Glomerular endothelial cell (primary cell): ENCODE measurements around the gene MYO18B. TPM values are rescaled to one million over a fixed set of nuclear protein-coding genes. Genes with fewer than 3 reads are reported as not detected.
"Not testable (repeated sequence)": the region's sequence is repeated elsewhere in the genome, so short reads cannot be mapped to it uniquely, and the experiment has no call there.

Source experiments
- DNase-seq: peaks from one replicate; pipeline ENCODE4 v3.0.0-alpha.2; 2011; ENCODE audit warnings: low read depth, low spot score; ENCODE audit errors: extremely low read depth
- total RNA-seq: library from RNA; depleted of rRNA; stranded (reverse); fragments of >200 nt; gene quantifications from 2 replicates; pipeline ENCODE4 v1.2.3, GENCODE V29; 2015

Gene MYO18B
- total RNA-seq, 1 donor from 2014 or later: 0.12 TPM

DNA sequence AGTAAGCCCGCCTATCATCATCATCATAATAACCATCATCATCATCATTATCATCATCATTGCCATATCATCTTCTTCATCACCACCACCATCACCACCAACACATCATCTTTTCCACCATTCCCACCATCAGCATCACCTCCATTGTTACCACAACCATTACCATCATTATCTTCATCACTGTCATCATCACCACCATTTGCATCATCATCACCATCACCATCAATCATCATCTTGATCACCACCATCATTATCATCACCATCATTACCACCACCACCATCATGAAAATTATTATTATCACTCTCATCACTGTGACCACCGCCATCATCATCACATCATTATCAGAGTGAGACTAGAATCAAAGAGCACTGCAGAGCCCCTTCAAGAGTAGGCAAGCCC, 227.9 kb downstream of the MYO18B start:
- no peak for DNase-seq

DNA sequence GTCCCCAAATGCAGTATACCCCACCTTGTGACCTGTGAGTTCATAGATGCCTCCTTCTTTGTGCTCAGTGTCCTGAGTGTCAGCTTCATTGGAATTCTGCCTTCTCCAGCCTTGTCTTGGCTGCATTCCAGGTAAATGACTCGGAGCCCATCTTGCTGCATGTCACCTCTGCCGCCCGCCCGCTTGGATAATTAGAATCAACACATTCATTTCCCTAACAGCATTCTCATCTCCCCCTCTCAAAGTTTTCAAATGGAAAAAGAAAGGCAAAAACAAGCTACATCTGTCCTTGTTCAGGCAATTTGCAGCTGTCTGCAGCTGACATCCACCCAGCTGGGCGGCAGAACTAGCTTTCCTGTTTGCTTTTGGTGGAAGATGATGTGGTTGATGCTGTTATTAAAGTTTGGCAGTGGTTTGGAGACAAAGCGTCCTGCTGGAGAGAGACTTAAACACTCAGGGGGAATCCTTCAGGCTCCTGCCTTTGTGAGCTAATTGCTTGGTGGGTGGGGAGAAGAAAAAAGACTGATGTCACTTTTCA, 228.5 kb downstream of the MYO18B start:
- DNase-seq: no peak

DNA sequence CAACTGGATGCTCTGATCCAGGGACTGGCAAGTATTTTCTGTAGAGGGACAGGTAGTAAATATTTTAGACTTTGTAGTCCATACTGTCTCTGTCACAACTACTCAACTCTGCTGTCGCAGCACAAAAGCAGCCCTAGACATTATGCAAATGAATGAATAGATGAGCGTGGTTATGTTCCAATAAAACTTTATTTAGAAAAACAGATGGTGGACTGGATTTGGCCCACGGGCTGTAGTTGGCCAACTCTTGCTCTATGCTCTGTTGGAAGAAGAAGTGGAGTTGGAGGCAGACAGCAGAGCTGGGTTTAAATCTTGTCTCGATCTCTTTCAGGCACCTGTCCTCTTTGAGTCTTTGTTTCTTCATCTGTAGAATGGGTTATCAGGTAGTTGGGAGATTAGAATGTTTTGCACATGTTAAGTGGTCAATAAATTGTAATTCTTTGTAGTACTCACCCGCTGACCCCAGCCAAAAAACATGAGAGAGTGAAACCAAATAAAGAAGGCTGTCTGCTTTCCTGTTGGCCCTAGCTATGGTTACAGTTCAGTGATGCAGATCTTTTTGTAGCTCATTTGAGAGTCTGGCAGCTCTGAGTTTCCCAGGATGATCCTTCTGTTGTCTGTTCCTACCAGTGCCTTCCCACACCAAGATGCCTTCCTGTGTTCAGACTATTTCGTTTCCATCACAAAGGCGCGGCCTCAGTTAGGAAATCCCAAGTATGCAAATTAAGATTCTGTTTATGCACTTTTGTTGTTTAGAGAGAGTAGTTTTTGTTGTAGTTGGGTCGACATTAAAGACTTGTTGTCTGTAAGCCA, 229.2 kb downstream of the MYO18B start:
- no peak for DNase-seq

DNA sequence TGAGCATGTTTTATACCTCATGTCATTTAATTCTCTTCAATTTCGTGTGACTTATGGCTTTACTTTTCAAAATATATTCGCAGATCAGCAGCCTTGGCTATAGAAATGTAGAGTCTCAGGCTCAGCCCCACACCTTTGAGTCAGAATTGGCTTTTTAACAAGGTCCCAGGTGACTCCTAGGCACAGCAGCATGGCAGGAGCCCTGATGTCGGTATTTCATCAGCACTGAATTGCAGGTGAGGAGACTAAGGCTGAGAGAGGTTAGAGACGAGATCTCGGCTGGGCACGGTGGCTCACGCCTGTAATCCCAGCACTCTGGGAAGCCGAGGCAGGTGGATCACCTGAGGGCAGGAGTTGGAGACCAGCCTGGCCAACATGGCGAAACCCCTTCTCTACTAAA, 230.4 kb downstream of the MYO18B start:
- DNase-seq: no peak

DNA sequence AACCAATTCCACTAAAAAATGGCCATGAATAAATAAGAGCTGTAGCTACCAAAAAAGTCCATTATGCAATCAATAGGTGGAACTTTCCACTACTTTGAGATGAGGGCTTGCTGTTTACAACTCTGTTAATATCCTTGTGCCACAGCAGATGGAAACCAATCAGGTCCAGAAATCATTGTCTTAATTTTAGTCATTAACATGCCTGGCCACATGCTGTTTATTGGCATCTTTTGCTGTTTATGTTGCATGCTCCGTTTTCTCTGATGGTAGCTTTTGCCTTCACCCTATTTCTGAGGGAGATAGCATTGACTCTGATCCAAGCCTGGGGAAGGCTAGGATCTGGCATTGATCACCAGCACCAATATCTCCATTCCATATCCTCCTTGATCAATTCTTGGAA, 234.4 kb downstream of the MYO18B start:
- DNase-seq: no peak

DNA sequence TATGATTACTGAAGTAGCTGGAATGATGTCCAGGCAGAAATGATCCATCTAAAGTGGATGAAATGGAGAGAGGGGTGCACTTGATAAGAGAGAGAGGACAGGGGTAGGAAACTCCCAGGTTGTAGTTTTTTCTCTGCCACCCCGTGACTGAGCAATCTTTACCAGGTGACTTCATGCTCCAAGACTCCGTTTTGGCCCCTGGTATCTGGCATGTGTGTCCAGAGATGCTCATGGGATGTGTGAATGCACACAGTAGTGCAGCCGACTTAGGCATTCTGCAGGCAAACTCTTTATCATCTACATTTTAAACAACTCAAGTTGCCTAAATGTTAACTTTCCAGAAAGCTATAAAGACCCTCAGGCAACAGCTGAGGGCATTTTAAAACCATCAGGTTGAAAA, 238.0 kb downstream of the MYO18B start:
- no peak for DNase-seq

DNA sequence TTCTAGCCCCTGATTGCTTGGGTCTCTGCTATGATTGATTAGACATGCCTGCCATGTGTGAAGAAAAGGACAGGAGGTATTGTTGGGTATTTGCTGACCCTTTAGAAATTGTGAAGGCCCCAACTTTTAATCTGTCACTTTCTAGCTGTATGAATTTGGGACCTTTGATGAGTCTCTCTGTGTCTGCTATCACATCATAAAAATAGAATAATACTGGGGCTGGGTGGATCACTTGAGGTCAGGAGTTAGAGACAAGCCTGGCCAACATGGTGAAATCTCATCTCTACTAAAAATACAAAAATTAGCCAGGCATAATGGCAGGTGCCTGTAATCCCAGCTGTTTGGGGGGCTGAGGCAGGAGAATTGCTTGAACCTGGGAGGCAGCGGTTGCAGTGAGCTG, 242.9 kb downstream of the MYO18B start:
- DNase-seq: not testable (repeated sequence)

DNA sequence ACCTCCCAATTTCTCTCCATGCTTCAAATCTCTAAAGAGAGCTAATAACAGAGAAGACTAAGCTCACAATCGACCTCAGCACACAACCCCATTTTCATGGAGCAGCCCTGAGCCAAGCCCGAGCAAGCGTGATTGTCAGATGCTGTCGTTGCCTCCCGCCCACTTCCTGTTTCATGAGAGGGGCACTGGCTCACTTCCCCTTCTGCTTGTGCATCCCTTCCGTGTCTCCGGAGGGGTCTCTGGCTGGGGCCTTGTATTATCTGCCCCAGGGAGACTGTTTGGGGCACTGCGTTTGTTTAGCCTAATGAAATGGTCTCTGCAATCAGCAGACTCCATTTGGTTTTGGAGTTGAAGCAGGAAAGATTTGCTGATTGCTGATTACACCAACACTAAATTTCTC, 246.0 kb downstream of the MYO18B start:
- no peak for DNase-seq

DNA sequence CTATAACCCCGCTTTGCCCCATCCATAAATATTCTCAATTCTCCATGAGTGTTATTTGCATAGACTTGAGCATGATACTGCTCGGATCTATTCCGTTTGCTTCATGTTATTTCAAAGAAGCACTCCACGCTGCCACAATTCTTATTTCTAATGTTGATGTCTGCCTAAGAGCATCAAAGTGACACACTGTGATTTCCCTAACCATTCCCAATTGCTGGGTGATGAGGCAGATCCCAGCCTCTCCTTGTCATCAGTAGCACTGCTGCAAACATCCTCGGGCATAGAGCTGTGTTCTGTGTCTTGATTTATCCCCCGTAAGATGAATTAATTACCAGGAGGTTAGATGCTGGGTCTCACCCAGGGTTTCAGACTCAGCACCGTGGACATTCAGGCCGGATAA, 249.0 kb downstream of the MYO18B start:
- DNase-seq: no peak

DNA sequence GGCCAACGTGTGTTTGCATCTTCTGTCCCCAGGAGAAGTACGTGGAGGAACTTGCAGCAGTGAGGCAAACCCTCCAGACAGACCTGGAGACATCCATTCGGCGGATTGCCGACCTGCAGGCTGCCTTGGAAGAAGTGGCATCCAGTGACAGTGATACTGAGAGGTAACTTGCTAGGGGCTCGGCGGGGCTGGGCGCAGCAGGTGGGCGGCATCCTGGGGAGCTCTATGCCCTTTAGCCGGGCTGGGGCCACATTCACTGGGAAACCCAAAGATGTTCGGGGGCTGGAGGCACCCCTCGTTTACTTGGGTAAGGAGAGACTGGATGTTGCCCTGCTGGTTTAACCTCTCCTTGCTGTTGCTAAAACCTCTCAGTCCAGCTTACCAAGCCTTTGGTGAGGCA, 250.3 kb downstream of the MYO18B start:
- no peak for DNase-seq

DNA sequence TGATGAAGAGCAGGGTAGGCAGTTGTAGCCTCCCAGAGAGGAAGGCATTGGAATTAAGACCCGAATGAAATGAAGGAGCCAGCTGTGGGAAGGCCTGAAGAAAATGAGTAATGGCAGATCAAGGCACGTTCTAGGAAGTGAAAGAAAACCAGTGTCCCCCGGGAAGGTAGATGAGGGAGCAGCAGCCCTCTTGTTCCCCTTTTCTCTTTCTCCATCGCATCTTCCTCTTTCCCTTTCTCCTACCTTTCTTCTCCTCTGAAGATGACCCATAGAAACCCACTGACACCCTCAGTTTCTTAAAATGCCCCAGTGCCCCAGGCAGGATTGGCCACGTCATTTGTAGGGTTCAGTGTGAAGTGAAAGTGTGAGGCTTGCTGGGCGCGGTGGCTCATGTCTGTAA, 254.7 kb downstream of the MYO18B start:
- DNase-seq: no peak

DNA sequence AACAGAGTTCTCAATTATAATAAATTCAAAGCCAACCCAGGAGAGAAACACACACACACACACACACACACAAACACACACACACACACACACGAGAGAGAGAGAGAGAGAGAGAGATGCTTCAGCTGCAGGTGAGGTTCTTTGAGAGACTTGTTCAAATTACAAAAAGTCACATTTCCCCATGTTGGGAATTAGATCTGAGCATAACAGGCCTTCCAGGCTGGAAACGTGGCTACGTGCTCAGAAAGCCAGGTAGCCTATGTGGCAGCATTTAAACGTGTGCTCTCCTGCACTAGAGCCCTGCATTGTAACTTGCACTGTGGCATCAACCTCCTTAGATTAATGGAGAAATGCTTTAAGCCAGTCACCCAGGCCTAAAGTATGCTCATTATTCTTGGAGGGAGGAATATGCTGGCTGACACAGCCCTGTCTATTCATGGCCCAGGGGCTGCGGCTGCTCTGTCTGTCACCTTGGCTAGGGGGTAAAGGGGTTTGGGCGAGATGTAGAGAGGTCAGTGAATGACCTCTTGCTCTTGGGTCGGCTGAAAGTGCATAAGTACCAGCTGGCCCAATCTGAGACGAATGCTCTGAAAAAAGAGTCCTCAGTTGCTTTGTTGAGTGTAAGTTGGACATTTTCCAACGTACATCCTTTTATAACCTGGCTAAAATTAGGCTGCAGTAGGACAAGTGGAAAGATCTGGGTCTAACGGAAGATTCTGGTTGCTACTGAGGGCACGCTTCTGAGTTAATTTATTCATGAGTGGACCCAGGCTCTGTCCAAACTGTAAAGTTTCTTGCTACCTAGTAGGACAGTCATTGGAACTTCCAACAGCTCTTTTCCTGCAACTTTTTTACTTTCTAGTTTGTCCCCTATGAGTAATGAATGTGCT, 256.1 kb downstream of the MYO18B start:
- DNase-seq: no peak

DNA sequence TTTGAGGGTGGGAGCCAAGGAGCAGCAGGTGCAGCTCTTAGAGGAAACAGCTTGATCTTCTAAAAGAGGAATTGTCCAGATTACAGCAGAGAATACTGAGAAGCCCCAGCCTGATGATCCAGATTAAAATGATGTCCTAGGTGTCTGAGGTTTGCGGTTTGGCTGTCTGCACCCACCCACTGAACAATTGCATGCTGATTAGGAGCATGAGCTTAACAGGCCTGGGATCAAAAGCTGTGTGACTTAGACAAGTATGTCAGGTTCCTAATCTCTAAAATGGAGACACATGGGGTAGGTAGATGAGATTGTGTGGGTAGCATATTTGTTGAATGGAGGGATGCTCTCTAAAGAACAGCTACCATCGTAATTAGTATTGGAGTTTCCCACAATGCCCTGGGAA, 260.5 kb downstream of the MYO18B start:
- no peak for DNase-seq

DNA sequence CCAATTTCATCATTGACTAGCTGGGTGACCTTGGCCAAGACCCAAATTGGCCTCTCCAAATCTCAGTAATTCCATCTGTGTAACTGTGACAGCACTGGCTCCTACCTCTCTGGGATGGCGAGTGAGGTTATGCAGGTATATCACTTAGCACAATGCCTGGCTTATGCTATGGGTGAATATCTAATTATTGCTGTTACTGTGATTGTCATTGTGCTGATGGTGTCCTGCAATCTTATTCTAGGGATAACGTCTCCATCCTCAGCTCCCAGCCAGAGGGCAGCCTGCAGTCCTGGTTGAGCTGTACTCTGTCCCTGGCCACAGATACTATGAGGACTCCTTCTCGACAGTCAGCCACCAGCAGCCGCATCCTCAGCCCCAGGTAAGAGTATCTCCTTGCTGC, 262.5 kb downstream of the MYO18B start:
- no peak for DNase-seq

DNA sequence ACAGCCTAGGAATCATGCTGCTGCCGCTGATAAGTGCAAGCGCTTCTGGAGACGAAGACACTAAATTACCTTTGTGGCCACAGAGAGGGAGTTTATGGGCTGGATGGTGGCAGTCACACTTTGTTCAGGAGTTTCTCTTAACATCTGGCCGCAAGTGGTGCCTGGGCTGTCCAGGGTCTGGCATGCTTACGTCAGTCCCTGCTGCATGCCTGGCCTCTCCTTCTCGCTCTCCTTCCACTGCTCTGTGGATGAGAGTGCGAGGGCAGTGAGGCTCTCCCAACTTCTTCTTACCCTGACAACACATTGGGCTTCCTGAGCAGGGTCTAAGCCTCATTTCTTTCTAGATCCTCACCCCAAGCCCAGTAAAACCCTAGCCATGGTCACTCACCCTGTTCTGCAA, 266.6 kb downstream of the MYO18B start:
- DNase-seq: no peak

DNA sequence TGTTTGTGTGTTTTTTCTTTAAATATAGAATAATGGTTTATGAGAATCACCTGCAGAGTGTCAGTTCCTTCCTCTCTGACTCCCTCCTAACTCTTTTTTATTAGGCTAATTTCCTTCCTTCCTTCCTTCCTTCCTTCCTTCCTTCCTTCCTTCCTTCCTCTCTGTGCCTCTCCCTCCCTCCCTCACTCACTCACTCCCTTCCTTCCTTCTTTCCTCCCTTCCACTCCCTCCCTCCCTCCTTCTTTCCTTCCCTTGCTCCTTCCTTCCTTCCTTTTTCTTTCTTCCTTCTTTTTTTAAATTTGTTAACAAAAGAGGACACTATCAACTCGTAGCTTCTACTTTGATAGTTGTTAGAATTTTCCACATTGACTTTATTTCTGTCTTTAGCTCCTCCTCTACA, 274.9 kb downstream of the MYO18B start:
- no peak for DNase-seq

DNA sequence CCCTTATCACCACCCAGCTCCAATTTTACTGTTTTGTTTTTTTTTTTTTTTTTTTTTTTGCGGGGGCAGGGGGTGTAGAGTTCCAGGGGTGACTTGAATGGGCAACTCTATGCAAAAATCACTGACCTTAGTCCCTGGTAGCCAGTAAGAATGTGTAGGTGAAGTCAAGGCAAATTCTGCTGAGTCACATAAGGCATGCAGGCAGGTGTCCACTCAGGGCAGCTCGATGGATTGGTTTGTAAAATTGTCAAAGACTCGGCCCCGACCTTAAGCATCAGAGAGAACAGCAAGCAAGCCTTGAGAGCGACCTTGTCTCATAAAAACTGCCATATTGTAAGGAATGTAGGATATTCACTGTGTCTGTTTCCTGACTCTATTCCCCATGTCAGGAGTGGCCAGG, 275.9 kb downstream of the MYO18B start:
- DNase-seq: no peak

DNA sequence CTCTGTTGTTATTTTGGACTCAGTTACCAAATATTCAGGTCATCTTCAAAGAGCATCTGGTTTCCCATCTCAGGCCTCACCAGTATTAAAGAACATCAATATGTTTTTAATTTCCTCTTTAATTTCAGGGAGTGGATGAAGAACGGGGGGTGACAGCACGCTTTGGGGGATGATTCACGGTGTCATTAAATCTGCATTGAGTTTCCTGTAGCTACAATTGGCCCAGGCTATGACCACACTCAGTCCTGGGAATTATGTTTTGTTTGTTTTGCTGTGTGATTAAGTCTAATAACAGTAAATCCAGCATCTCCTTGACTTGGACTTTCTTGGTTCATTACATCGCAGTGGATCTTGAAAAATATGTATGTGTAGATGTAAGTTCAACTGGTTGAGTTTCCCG, 277.6 kb downstream of the MYO18B start:
- no peak for DNase-seq

DNA sequence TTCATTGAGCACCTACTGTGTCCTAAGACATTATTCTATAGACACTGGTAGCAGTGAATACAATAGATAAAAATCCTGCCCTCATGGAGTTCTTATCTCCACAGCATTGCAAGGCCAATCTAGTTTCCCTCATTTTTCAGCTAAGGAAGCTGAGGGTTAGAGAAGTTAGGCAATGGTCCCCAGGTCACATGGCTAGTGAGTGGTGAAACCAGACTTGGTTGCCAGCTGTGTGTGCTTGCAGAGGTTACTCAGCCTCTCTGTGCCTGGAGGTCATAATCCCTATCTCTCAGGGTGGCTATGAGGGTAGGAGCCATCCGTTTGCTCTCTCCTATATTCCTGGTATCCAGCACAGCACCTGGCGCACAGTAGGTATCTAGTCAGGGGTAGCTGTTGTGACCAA, 279.5 kb downstream of the MYO18B start:
- no peak for DNase-seq

DNA sequence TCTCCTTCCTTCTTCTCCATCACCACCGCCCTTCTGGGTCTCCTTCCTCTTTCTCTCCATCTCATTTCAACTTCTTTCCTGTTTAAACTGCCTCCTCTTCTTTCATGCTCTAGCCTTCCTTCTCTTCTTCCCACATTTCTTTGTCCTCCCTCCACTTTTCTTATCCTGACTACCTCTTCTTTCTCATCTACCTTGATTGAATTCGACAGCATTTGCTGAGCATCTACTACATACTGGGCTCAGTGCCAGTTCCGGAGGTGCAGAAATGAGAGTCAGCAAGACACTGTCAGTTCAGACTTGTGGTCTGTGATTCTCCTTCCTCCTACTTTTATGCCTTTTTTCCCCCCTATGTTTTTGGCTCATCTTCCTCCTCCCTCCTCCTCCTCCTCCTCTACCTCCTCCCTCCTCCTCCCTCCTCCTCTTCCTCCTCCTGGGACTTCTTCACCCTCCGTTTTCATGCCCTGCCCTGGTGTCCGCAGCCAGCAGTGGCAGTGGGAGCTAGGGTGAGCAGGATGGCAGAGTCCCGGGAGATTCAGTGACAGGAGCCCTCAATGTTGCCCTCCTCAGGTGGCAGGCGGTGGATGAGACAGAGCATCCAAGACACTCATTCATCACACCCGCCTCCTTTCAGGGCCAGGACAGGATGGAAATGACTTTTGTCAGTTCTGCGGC, 281.3 kb downstream of the MYO18B start:
- no peak for DNase-seq

DNA sequence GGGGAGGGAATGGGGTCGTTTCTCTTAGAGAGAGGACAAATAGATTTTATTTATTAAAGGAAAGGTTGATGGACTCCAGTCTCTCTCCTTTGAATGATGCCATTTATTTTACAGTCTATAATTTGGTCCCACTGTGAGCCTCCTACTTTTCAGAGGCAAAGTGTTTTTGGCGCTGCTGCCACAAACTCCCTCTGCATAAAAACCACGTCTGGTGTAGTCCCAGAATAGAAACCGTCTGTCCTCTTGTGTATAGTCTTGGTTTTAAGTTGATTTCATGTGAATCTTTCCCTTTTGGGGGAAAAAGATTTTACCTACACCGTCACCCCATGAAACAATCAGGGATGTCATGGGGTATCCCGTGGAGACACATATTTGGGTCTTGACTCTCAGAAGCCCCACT, 283.6 kb downstream of the MYO18B start:
- DNase-seq: no peak
